ENCODE data around the gene OR13J1.
A peak's percentile ranks its signal among the peaks of the same experiment; 100 is the strongest.

Gene OR13J1

GRCh38 chr9:35829764-35830096 is 40.5 kb downstream of the OR13J1 start:
- DNase-seq, result no peak

DNA sequence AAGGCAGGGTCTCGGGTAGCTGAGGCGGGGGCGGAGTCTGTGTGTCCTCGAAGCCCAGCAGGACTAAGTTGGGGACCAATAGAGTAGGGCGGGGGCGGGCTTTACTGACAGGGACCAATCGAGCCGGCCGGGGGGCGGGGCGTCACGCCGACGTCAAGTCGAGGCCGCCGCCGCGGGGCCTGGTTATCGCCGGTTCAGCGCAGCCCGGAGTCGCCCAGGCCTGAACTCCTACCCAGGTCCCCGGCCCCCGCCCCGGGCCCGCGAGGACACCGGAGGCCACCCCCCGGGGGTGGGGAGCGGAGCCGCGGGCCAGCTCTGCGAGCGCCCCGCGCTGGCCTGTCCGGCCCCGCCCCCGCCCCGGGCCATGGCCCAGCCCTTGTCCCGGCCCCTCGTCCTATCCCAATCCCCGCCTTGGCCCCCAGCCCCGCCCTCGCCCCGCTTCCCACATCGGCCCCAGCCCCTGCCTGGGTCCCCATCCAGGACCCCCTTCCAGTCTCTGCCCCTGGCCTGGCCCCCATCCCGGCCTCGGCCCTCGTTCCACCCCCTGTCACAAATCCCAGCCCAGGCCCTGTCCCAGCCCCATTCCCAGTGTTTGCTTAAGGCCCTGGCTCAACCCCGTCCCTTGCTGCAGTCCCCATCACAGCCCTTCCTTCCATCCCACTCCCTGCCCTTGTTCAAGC is 41.0 kb downstream of the OR13J1 start, which contains the start of gene TMEM8B:
TSS of gene TMEM8B (plus strand) at position 145 of the 680 bp plus-strand sequence. CDS start at position 365, 220 bp downstream.
- peak; percentile 96 for DNase-seq

DNA sequence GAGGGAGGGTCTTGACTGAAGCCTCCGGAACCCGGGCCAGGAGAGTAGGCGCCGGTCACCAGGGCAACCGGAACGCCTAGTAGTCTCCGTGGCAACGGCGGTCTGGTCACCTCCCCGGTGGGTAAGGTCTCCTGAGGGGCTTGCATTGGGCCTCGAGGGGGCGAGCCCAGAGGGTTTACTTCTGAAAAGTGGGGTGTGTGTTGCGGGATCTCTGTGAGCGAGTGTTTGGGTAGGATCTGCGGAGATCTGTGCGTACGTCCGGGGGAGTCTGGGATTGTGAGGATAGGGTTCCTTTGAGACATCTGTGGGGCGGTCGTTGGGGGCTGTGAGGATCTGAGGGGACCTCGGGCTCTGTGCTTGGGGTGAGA is 41.5 kb downstream of the OR13J1 start, which contains the start of gene FAM221B:
TSS of gene FAM221B (minus strand) at position 17 of the 368 bp plus-strand sequence. CDS start 2,571 bp downstream, outside the sequence.
- peak; percentile 15 for DNase-seq

- no peak for DNase-seq
Observed at GRCh38 chr9:35827486-35827885, 42.7 kb downstream of the OR13J1 start.

- DNase-seq, result no peak
Observed at GRCh38 chr9:35826071-35826701, 44.0 kb downstream of the OR13J1 start.

DNA sequence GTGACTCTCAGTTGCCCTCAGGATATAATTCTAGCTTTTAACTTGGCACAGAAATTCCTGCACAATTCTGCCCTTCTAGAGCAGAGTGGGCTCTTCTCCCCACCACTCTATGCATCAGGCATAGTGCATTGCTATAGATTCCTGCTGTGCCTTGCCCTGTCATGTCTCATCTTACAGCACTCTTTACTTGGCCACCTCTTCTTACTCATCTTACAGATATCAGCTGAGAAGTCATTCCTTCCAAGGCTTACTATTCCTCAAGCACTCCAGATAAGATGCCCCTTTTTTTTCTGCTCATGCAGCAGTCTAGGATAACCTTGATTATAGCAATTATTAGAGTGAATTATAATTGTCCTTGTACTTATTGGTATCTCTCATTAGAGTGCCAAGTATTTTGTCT is 47.3 kb downstream of the OR13J1 start:
- DNase-seq, result no peak

DNA sequence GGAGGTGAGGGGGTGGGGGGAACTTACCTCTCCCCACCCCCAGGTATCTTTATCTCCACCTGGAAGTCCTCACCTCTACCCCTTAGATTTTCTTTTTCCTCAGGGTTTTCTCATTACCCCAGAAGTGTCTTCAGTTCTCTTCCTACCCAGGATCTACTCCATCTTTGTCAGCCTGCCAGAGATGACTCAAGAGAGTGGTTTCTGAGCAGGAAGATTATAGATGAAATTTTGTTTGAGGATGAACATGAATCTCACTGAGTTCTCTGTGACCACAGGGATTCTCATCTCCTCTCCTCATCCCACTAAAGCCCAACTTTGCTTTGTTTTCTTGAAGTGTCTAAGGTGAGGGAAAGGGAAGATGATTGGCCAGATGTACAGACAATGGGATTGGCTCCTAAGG is 50.1 kb downstream of the OR13J1 start:
- DNase-seq, result no peak
